PC-9 (cell line): ENCODE data around the gene USP38.

Source experiments
- CTCF ChIP-seq: fragments of 200-600 bp; sonication (generic); conservative IDR thresholded peaks from 2 replicates; pipeline ENCODE4 v1.6.1; 2017; ENCODE audit warnings: mixed run types, antibody characterized with exemption, mild to moderate bottlenecking, moderate library complexity
- EZH2 ChIP-seq: fragments of 200-600 bp; sonication (generic); IDR thresholded peaks from 2 replicates; pipeline ENCODE4 v1.8.0; 2017; ENCODE audit warnings: antibody characterized with exemption, low read depth

DNA sequence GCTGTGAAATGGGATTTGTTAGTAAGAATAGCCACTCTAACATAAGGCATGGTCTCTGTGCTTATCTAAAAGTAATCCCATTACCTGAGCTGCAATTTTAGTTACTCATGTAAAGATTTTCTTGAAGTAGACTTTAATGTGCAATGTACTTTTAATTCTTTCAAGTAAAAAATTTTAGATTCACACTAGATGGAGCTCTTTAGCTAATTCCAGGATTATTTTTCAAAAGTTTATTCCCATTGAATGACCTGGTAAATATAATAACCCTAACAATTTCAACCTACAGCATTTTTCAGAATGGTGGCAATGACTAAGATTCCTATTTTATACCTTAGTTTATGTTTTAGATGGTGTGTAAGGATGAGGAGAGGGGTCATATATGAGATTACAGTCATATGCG is 18.1 kb downstream of the USP38 start:
- TF ChIP-seq CTCF, result peak; percentile 53
- no peak for TF ChIP-seq EZH2
